HG02973 (cell line): ENCODE measurements around the gene DVL1.
"Not testable (repeated sequence)": the region's sequence is repeated elsewhere in the genome, so short reads cannot be mapped to it uniquely, and the experiment has no call there.

Source experiments
- ATAC-seq: cut with Tn5 transposase; IDR thresholded peaks from one replicate; pipeline ENCODE4 v1.9.1; 2021; ENCODE audit warnings: moderate library complexity; ENCODE audit not compliant: unreplicated experiment

DVL1 gene

GRCh38 chr1:1328254-1328653, 21.0 kb downstream of the DVL1 start:
- ATAC-seq: no peak

DNA sequence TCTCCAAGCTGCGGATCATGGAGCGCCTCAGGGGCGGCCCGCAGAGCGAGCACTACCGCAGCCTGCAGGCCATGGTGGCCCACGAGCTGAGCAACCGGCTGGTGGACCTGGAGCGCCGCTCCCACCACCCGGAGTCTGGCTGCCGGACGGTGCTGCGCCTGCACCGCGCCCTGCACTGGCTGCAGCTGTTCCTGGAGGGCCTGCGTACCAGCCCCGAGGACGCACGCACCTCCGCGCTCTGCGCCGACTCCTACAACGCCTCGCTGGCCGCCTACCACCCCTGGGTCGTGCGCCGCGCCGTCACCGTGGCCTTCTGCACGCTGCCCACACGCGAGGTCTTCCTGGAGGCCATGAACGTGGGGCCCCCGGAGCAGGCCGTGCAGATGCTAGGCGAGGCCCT, 21.9 kb downstream of the DVL1 start:
- no peak for ATAC-seq

DNA sequence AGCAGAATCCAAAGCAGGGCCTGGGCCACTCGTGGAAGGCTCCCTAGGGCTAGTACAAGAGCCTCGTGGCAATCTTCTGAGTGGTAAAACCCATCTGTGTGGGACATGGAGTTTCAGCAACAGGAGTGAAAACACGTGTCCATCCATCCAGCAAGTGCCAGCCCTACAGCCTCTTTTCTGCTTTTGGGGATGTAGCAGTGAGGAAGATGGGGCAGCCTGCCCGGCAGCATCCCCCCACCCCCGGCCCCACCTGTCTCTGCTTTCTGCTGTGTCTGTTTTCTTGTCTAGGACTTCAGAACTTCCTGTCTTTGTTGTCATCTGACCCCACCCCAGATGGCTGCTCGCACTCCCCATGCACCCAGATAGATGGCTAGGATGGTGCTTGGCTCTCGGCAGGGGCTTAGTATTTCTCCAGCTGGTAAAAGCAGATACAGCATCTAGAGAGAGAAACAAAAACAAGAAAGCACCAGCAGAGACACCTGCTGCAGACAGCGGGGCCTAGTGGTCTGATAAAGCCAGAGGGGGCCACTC, 23.1 kb downstream of the DVL1 start:
- no peak for ATAC-seq

GRCh38 chr1:1325288-1326074, 23.7 kb downstream of the DVL1 start:
- ATAC-seq: no peak

GRCh38 chr1:1324524-1325287, 24.5 kb downstream of the DVL1 start, which contains the start of the genes CPTP and INTS11:
Gene CPTP, plus strand, starts transcription at chr1:1324802. Its CDS starts 2,109 bp downstream, at chr1:1326911.
Gene INTS11, minus strand, starts transcription at chr1:1324660. Its CDS starts 52 bp downstream, at chr1:1324608.
- peak; percentile 58 for ATAC-seq

GRCh38 chr1:1324084-1324523, 25.1 kb downstream of the DVL1 start:
- peak; percentile 18 for ATAC-seq

GRCh38 chr1:1322952-1323351, 26.3 kb downstream of the DVL1 start:
- ATAC-seq: no peak

GRCh38 chr1:1322418-1322817, 26.8 kb downstream of the DVL1 start:
- no peak for ATAC-seq

DNA sequence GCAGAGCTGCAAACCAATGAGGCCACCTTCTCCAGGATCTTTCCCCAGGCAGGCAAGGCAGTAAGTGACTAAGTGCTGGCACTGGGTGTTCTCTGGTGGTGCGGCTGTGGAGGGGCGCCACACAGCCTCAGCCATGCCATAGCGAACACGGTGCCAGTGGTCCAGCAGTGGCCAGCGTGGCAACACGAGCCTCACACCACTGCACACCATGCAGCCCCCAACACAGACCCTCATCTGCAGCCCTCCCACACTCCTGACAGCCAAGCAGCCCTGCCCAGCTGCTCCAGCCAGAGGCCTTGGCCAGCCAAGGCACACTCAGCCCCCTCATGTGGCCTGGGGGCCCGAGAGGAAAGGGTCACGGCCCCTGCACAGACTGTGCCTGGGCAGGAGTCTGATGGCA, 27.7 kb downstream of the DVL1 start:
- ATAC-seq: no peak

- ATAC-seq: no peak
Observed at GRCh38 chr1:1320666-1321448, 28.4 kb downstream of the DVL1 start.

DNA sequence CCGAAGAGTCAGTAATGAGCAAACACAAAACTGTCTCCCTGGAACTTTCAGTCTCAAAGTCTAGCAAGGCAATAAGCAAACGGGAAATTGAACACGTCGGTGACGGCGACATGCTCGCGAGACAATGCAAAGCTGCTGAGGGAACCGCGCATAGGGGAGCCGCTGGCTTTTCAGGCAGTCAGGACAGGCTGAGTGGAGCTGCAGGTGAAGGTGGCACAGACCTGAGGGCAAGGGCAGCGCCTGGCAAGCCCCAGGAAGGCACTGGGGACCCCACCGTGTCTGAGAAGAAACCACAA, 29.6 kb downstream of the DVL1 start:
- no peak for ATAC-seq

- ATAC-seq: no peak
Observed at GRCh38 chr1:1318777-1319645, 30.2 kb downstream of the DVL1 start.

DNA sequence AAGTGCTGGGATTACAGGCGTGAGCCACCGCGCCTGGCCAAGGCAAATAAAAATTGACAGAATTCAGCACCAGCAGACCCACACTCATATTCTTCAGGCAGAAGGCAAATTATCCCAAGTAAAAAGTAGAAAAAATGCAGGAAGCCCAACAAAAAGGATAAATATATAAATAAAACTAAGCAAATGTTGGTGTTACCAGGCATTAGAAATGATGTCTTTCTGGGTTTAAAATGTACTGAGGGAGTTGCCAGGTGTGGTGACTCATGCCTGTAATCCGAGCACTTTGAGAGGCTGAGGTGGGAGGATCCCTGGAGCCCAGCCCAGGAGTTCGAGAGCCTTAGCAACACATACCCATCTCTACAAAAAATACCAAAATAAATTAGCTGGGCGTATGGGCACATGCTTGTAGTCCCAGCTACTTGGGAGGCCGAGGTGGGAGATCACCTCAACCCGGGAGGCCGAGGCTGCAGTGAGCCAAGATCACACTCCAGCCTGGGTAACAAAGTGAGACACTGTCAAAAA, 31.0 kb downstream of the DVL1 start:
- no peak for ATAC-seq

- no peak for ATAC-seq
Observed at GRCh38 chr1:1317420-1317819, 31.8 kb downstream of the DVL1 start.

DNA sequence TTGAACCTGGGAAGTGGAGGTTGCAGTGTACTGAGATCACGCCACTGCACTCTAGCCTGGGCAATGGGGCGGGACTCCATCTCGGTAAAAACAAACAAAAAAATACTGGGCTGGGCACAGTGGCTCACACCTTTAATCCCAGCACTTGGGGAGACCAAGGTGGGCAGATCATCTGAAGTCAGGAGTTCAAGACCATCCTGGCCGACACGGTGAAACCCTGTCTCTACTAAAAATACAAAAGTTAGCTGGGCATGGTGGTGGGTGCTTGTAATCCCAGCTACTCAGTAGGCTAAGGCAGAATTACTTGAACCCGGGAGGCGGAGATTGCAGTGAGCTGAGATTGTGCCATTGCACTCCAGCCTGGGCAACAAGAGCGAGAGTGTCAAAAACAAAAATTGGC, 33.0 kb downstream of the DVL1 start:
- not testable (repeated sequence) for ATAC-seq

DNA sequence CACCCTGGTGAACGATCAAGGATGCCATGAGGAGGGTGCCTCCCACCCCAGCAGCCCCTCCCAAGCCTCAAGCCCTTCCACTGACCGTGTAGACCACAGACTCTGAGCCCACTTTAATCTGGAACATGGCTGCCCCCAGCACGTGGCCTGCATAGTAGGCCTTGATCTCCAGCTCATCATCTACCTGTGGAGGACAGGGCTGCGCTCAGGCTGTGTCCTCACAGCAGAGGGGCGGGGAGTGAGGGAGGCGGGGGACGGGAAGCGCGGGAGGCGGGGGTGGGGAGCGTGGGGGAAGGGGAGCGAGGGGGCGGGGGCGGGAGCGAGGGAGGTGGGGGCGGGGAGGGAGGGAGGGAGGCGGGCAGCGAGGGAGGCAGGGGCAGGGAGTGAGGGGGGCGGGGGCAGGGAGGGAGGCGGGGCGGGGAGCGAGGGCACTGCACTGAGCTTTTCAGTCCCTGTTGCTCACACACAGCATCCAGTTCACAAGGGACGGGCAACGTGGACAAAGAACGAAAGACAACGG, 33.7 kb downstream of the DVL1 start:
- ATAC-seq: no peak

DNA sequence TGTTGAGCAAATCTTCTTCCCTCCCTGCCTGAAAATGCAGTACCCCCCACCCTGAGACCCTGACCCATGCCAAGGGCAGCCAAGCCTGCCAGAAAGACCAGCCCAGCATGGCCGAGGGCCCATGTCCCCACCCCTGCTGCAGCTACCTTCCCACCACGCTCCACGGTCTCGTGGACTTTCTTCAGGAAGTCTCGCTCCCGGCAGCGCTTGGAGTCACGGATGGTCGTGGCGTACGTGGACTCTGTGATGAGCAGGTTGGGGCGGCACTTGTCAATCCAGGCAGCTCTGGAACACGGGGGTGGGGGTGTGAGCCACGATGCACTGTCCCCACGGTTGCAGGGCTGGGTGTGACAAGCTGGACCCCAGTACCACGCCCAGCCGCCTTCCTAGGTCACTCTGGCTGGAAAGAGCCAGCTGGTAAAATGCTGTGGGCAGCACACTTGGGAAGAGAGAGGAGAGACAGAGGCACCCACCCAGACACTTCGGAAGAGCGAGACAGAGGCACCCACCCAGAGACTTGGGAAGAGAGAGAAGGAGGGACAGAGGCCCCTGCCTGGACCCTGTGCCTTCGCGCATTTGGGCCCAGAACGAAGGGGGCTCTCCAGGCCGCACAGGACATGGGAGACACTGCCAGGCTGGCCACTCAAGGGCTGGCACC, 34.4 kb downstream of the DVL1 start:
- no peak for ATAC-seq

GRCh38 chr1:1314237-1314586, 35.0 kb downstream of the DVL1 start:
- no peak for ATAC-seq

- no peak for ATAC-seq
Observed at GRCh38 chr1:1313500-1314236, 35.5 kb downstream of the DVL1 start.
